ENCODE measurements around the gene NECAB2. TPM values are rescaled to one million over a fixed set of nuclear protein-coding genes. Genes with fewer than 3 reads are reported as not detected.

Gene NECAB2
- total RNA-seq, 4 donors from 2014 or later = not detected

- ATAC-seq (no peak), DNase-seq (no peak)
- peaks cover 0 to 4% of the 10 kb centered on the region in 2 donors for H3K4me1 ChIP-seq
- intact Hi-C loops (cut with DNase I; ENCODE audit: low total_unique reads) (no loop called here), in situ Hi-C loops (cut with MboI; ENCODE audit: low sequenced_read_pairs in 4 of 4) (no loop called here)
- TF ChIP-seq POLR2A (IDR thresholded peaks at IDR 0.05) (no peak), CTCF (IDR thresholded peaks at IDR 0.05 in 4 of 5, conservative IDR thresholded peaks at IDR 0.05 in 1 of 5) (no peak)
- H3K9me3 ChIP-seq = no peaks in the 10 kb centered on the region
- no peaks in the 10 kb centered on the region for H3K36me3 ChIP-seq
- no peaks in the 10 kb centered on the region for H3K27me3 ChIP-seq
- no peak overlapping the region for H3K4me3 ChIP-seq
- no peak overlapping the region for H3K27ac ChIP-seq
Measured at GRCh38 chr16:83942815-83943515, 25.1 kb upstream of the NECAB2 start.

GRCh38 chr16:83943516-83944050 is 24.5 kb upstream of the NECAB2 start:
- H3K4me3 ChIP-seq = no peak overlapping the region
- H3K4me1 ChIP-seq = peaks cover 0 to 4% of the 10 kb centered on the region in 2 donors
- no peaks in the 10 kb centered on the region for H3K27me3 ChIP-seq
- intact Hi-C loops (cut with DNase I; ENCODE audit: low total_unique reads) = no loop called here
- no peaks in the 10 kb centered on the region for H3K9me3 ChIP-seq
- in situ Hi-C loops (cut with MboI; ENCODE audit: low sequenced_read_pairs in 4 of 4) = no loop called here
- H3K36me3 ChIP-seq = no peaks in the 10 kb centered on the region
- ATAC-seq (no peak), DNase-seq (no peak)
- no peak overlapping the region for H3K27ac ChIP-seq
- TF ChIP-seq CTCF (IDR thresholded peaks at IDR 0.05 in 4 of 5, conservative IDR thresholded peaks at IDR 0.05 in 1 of 5) (no peak), POLR2A (IDR thresholded peaks at IDR 0.05) (no peak)

GRCh38 chr16:83945587-83945986 is 22.5 kb upstream of the NECAB2 start:
- no peaks in the 10 kb centered on the region for H3K27me3 ChIP-seq
- no peak for DNase-seq
- no peak for ATAC-seq
- TF ChIP-seq CTCF (IDR thresholded peaks at IDR 0.05 in 4 of 5, conservative IDR thresholded peaks at IDR 0.05 in 1 of 5) = no peak
- H3K36me3 ChIP-seq = no peaks in the 10 kb centered on the region
- no peaks in the 10 kb centered on the region for H3K9me3 ChIP-seq
- intact Hi-C loops (cut with DNase I; ENCODE audit: low total_unique reads) = no loop called here
- in situ Hi-C loops (cut with MboI; ENCODE audit: low sequenced_read_pairs in 4 of 4) = no loop called here
- no peak overlapping the region for H3K27ac ChIP-seq
- H3K4me1 ChIP-seq = no peaks in the 10 kb centered on the region
- H3K4me3 ChIP-seq = no peak overlapping the region

GRCh38 chr16:83946154-83946780 is 21.8 kb upstream of the NECAB2 start:
- intact Hi-C loops (cut with DNase I; ENCODE audit: low total_unique reads) = no loop called here
- Histone ChIP-seq H3K36me3 (no peaks in the 10 kb centered on the region), H3K4me1 (no peaks in the 10 kb centered on the region), H3K9me3 (no peaks in the 10 kb centered on the region), H3K4me3 (no peak overlapping the region), H3K27ac (no peak overlapping the region), H3K27me3 (no peaks in the 10 kb centered on the region)
- no peak for ATAC-seq
- DNase-seq = no peak
- in situ Hi-C loops (cut with MboI; ENCODE audit: low sequenced_read_pairs in 4 of 4) = no loop called here
- TF ChIP-seq CTCF (IDR thresholded peaks at IDR 0.05 in 4 of 5, conservative IDR thresholded peaks at IDR 0.05 in 1 of 5) (no peak), POLR2A (IDR thresholded peaks at IDR 0.05) (no peak)
